Measurements from ENCODE around the gene RREB1.
A peak's percentile ranks its signal among the peaks of the same experiment; 100 is the strongest.

Gene RREB1

GRCh38 chr6:7100072-7100752, 7.5 kb upstream of the RREB1 start:
- no peak for DNase-seq (ENCODE audit: low read depth in 4 of 4, low spot score in 1 of 4)

- no peak for DNase-seq (ENCODE audit: low read depth in 4 of 4, low spot score in 1 of 4)
These were observed 7.0 kb upstream of the RREB1 start for GRCh38 chr6:7100753-7101081.

- no peak for DNase-seq (ENCODE audit: low read depth in 4 of 4, low spot score in 1 of 4)
These were observed 6.5 kb upstream of the RREB1 start for GRCh38 chr6:7101290-7101689.

GRCh38 chr6:7104752-7105151, 3.0 kb upstream of the RREB1 start:
- DNase-seq (ENCODE audit: low read depth in 4 of 4, low spot score in 1 of 4): no peak

- no peak for DNase-seq (ENCODE audit: low read depth in 4 of 4, low spot score in 1 of 4)
These were observed 1.5 kb upstream of the RREB1 start for GRCh38 chr6:7106215-7106751.

GRCh38 chr6:7106752-7107577, 796 bp upstream of the RREB1 start:
- peak in 3 of 4 experiments; percentile 38 to 50 (median 41) for DNase-seq (ENCODE audit: low read depth in 4 of 4, low spot score in 1 of 4)

GRCh38 chr6:7108196-7108963, 619 bp downstream of the RREB1 start:
- DNase-seq (ENCODE audit: low read depth in 4 of 4, low spot score in 1 of 4): peak in 3 of 4 experiments; percentile 12 to 38 (median 21)

GRCh38 chr6:7108964-7109836, 1.4 kb downstream of the RREB1 start:
- peak in 2 of 4 experiments; percentile 7 to 14 for DNase-seq (ENCODE audit: low read depth in 4 of 4, low spot score in 1 of 4)

GRCh38 chr6:7110092-7110792, 2.5 kb downstream of the RREB1 start:
- no peak for DNase-seq (ENCODE audit: low read depth in 4 of 4, low spot score in 1 of 4)

- no peak for DNase-seq (ENCODE audit: low read depth in 4 of 4, low spot score in 1 of 4)
These were observed 3.4 kb downstream of the RREB1 start for GRCh38 chr6:7111095-7111690.

- DNase-seq (ENCODE audit: low read depth in 4 of 4, low spot score in 1 of 4): no peak
These were observed 4.4 kb downstream of the RREB1 start for GRCh38 chr6:7112171-7112570.

- peak in 2 of 4 experiments; percentile 23 to 33 for DNase-seq (ENCODE audit: low read depth in 4 of 4, low spot score in 1 of 4)
These were observed 5.1 kb downstream of the RREB1 start for GRCh38 chr6:7112741-7113313.

GRCh38 chr6:7114744-7115458, 7.1 kb downstream of the RREB1 start:
- DNase-seq (ENCODE audit: low read depth in 4 of 4, low spot score in 1 of 4): no peak

- no peak for DNase-seq (ENCODE audit: low read depth in 4 of 4, low spot score in 1 of 4)
These were observed 7.9 kb downstream of the RREB1 start for GRCh38 chr6:7115543-7116231.

GRCh38 chr6:7119272-7119801, 11.6 kb downstream of the RREB1 start:
- no peak for DNase-seq (ENCODE audit: low read depth in 4 of 4, low spot score in 1 of 4)

- DNase-seq (ENCODE audit: low read depth in 4 of 4, low spot score in 1 of 4): no peak
These were observed 14.0 kb downstream of the RREB1 start for GRCh38 chr6:7121700-7122241.

GRCh38 chr6:7122684-7123083, 14.9 kb downstream of the RREB1 start:
- no peak for DNase-seq (ENCODE audit: low read depth in 4 of 4, low spot score in 1 of 4)

Measured in stimulated activated CD4-positive, alpha-beta T cell treated with anti-CD3 and anti-CD28 coated beads, Interleukin-1b, Interleukin-23, amount 100 ng/mL, for 24 hours (primary cell).